Measurements from ENCODE around the gene HID1. TPM values are rescaled to one million over a fixed set of nuclear protein-coding genes. Genes with fewer than 3 reads are reported as not detected.

Gene HID1
- total and polyA plus RNA-seq, 2 donors (not counting 1 experiment from before 2014, with no cell fraction given), result 3.9 to 4.0 TPM

- H3K27me3 ChIP-seq (replicated peaks in 1 of 4; ENCODE audit: control extremely low read depth in 1 of 4, control insufficient read depth in 3 of 4, insufficient read depth in 4 of 4, low read length in 3 of 4), result peaks cover 0 to 12% (median 0%) of the 10 kb centered on the region in 4 experiments
- H3K27me3 Mint-ChIP-seq, result peaks cover 5% of the 10 kb centered on the region
- ChIA-PET CTCF (interaction anchor here (0.5 to 4.9 kb wide), 26 partner anchors 9 to 356 kb away, joined by 3 to 139 read pairs (median 8); partner anchors contain the start of genes ARMC7, HID1, MRPL58 and NUP85), POLR2A (interaction anchor here (0.8 kb wide), 1 partner anchor 154 kb away, joined by 8 read pairs; no protein-coding TSS in a partner anchor)
- H3K9me3 ChIP-seq (ENCODE audit: control extremely low read depth in 1 of 3, control insufficient read depth in 2 of 3, insufficient read depth in 1 of 3, low read length in 2 of 3), result no peaks in the 10 kb centered on the region
- H3K27ac Mint-ChIP-seq, result no peak overlapping the region
- no peaks in the 10 kb centered on the region for H4K20me1 ChIP-seq (ENCODE audit: control insufficient read depth, insufficient read depth, low read length, poor library complexity, severe bottlenecking)
- no peak for TF ChIP-seq CTCF (IDR thresholded peaks at IDR 0.05)
- no peak for TF ChIP-seq EZH2 (IDR thresholded peaks at IDR 0.05; ENCODE audit: borderline replicate concordance, insufficient read depth, low read depth, low read length, poor library complexity, severe bottlenecking)
- H3K36me3 ChIP-seq (replicated peaks in 1 of 2; ENCODE audit: control extremely low read depth in 1 of 2, control insufficient read depth in 1 of 2, extremely low read depth in 1 of 2, insufficient read depth in 2 of 2, low read length in 1 of 2), result no peaks in the 10 kb centered on the region
- H3K9me3 Mint-ChIP-seq (ENCODE audit: insufficient read depth), result no peaks in the 10 kb centered on the region
- no peak for ATAC-seq (ENCODE audit: low read depth)
- no peak overlapping the region for H3K4me2 ChIP-seq (replicated peaks; ENCODE audit: low read depth, low read length, poor library complexity, severe bottlenecking)
- DNase-seq, result no peak
- H3K4me3 ChIP-seq (ENCODE audit: control extremely low read depth in 1 of 5, extremely low read depth in 1 of 5, insufficient read depth in 1 of 5, low read depth in 2 of 5, low read length in 4 of 5), result no peak overlapping the region
- H3K4me3 Mint-ChIP-seq, result no peak overlapping the region
- peaks cover 7% of the 10 kb centered on the region for H3K4me1 Mint-ChIP-seq
- intact Hi-C loops (cut with micrococcal nuclease), result loop anchor here (2.0 kb wide), 1 partner anchor 453 kb away; no protein-coding TSS in a partner anchor
- H2AFZ ChIP-seq (ENCODE audit: insufficient read depth, low read depth, low read length, poor library complexity, severe bottlenecking), result no peak overlapping the region
- no peak overlapping the region for H3K27ac ChIP-seq (ENCODE audit: low read length in 2 of 2)
- H3K4me1 ChIP-seq (ENCODE audit: control insufficient read depth in 2 of 2, insufficient read depth in 2 of 2, low read length in 2 of 2), result peaks cover 2 to 16% of the 10 kb centered on the region in 2 donors
- WGBS (ENCODE audit: insufficient coverage), result 73% methylated on average over 11 of the region's 14 CpGs
- H3K9ac ChIP-seq (ENCODE audit: low read length), result no peak overlapping the region
- H3K79me2 ChIP-seq (ENCODE audit: control insufficient read depth, insufficient read depth, low read length), result no peaks in the 10 kb centered on the region
These were observed 12.6 kb downstream of the HID1 start for GRCh38 chr17:74959826-74960515.

Measured in B cell (primary cell).